K562 treated with DMSO at 1 percent for 48 hours (cell line): ENCODE measurements around the gene UFM1. TPM values are rescaled to one million over a fixed set of nuclear protein-coding genes. Genes with fewer than 3 reads are reported as not detected.

ENCODE experiments used
- total RNA-seq: library from RNA; unstranded; fragments of 300-600 nt; gene quantifications from 2 replicates; pipeline ENCODE4 v1.2.3, GENCODE V29; 2022; ENCODE audit warnings: low replicate concordance; ENCODE audit errors: extremely low read depth

Gene UFM1
- not detected in 2 replicates for total RNA-seq

DNA sequence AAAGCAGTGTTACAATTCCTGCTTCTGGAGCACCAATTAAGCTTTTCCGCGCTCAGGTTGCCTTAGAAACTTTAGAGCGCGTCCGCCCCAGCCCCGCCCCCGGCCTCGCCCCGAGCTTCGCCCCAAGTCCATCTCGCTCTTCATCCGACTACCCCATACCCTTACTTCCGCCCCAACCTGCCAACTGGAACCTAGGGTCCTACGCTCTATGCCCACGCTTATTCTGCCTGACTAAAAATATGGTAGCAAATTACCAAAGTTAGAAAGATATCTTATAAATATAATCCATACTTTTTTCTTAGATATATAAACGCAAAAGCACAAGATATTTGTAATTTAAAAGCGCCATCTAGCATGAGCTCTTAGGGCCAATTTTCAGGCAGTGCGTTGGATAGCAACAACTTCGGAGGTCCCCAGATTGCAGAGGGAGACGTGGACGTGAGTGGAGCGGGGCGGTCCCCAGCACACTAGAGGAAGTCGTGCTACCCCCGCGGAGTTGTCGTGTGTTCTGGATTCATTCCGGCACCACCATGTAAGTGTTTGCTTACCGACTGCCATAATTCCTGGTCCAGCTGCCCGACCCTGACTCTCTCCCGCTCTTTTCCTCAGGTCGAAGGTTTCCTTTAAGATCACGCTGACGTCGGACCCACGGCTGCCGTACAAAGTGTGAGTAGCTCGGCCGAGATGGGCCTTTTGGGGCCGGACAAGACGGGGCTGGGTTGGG, at the start of gene UFM1:
Gene UFM1 (plus strand): TSS at position 462 of the 724 bp plus-strand sequence. CDS start 69 bp downstream, at position 531.

